NCI-H2081 treated with DMSO at 0.1 percent for 48 hours (cell line): ENCODE measurements around the gene NME4.
A peak's percentile ranks its signal among the peaks of the same experiment; 100 is the strongest.

Experiments used
- DNase-seq: peaks from one replicate; lab custom pipeline; 2025; lab: John Stamatoyannopoulos, UW

NME4 gene

GRCh38 chr16:363766-364490 is 33.1 kb upstream of the NME4 start:
- DNase-seq, result no peak

DNA sequence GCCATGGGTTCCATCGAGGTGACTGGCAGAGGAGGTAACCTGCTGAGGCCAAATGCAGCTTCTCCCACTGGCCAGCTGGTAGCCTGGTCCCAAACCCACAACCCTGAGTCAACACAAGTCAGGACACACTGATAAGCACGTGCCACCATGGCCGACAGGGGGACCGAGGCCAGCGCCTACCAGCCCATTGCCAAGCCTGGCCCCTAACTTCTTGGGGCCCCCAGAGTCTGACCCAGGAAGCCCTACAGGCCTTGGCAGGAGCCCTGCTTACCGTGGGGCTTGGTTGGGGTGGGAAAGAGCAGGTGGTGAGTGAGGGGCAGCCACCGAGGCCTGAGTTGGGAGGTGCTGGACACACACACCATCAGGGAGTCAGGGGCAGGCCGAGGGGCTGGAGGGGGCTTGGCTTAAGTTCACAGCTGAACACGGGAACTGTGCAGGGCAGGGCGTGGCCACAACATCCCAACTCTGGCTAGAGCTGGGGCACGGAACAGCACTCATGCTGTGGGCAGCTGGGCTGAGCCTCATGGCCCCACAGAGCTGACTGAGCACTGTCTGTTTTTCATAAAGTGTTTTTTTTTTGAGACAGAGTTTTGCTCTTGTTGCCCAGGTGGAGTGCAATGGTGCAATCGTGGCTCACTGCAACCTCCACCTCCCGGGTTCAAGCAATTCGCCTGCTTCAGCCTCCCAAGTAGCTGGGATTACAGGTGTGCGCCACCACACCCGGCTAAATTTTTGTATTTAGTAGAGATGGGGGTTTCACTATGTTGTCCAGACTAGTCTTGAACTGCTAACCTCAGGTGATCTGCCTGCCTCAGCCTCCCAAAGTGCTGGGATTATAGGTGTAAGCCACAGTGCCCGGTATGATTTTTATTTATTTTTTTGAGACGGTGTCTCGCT is 32.2 kb upstream of the NME4 start:
- no peak for DNase-seq

DNA sequence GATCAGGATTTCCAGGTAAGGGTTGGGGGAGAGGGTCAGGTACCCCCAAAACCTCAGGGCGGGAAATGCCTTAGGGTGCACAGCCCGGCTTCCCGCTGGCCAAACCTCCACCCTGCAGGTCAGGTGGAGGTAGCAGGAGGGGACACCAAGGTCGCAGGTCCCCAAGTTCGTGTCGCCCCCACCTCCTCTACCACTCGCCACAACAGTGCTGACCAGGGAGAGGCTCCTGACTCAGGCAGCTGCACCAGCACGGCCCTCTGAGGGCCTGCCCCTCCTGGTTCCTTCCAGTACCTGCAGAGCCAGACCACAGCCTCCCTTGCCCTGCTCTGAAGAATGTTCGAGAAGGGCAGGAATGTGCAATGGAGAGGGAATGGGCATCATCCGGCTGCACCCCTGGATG is 30.5 kb upstream of the NME4 start:
- no peak for DNase-seq

DNA sequence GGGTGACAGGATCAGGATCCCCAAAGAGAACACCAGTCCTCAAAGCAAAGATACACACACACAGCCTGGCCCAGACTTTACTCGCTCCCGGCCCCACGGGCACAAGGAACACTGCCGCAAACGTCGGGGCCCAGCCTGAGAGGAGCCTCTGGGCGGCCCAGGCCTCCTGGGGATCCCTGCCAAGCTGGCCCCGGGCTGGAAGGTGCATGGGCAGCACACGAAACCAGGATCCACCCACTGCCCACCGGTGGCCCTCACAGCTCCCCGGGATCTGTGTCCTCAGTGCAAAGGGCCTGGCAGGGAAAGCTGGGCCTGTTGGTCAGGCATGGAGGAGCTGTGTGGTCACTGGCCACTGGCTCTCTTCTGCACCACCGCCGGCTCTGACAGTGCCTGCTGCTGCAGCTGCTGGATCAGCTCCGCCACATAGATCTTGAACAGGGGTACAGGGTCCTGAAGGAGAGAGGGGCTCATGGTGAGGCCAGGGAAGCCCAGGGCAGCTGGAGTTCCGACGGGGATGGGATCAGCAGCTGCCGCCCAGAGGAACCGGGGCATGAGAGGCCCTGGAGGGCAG is 29.6 kb upstream of the NME4 start:
- DNase-seq, result no peak

DNA sequence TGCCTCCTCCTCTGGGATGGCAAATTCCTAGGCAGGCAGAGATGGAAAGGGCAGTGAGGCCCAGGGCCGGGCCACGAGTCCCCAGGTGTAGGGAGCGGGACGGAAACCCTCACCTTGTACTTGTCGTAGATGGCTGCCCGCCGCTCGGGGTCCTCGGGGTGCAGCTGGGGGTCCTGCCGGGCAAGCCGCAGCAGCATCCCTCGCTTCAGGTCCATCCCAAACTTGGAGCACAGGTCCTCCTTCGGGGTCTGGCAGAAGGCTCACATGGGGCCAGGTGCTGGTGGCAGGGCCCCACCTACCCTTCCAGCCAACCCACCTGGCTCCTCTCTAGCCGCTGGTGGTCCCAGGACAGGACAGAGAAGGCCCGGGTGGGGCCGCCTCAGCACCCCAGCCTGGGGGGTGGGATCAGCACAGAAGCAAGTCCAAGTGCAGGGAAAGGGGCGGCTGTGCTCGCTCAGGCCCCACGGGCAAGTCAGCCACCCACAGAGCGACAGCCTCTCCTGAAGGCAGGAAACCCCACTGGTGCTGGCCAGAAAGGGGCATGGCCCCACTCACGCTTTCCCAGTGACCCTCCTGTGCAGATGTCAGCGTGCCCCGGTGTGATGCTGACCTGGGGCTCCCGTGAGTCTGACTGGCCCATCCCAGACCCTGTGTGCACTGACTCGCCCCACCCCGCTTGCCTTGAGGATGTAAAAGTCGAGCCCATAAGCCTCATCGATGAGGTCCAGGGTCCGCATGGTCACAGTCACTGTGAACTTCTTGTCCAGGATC is 28.4 kb upstream of the NME4 start:
- no peak for DNase-seq

- no peak for DNase-seq
Measured at GRCh38 chr16:369275-369865, 27.6 kb upstream of the NME4 start.

DNA sequence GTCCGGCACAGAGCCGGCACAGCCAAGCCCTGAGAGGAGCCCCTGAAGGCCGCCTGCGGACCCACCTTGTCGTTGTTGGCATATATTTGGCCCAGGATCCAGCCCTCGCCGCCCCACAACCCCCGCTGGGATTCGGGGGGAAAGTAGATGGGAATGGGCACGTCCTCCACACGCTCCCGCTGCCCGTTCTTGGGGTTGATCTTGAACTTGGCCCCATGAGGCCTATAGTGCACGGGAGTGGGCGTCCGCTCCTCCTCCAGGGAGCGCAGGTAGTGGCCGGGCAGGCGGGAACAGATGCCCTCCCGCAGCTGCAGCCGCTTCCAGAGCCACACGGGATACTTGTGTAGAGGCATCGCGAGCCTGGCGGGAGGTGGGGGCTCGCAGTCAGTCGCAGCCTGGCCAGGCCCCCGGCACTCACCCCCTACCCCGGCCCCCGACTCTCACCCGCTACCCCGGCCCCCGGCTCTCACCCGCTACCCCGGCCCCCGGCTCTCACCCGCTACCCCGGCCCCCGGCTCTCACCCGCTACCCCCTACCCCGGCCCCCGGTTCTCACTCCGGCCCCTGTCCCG is 27.0 kb upstream of the NME4 start:
- no peak for DNase-seq

DNA sequence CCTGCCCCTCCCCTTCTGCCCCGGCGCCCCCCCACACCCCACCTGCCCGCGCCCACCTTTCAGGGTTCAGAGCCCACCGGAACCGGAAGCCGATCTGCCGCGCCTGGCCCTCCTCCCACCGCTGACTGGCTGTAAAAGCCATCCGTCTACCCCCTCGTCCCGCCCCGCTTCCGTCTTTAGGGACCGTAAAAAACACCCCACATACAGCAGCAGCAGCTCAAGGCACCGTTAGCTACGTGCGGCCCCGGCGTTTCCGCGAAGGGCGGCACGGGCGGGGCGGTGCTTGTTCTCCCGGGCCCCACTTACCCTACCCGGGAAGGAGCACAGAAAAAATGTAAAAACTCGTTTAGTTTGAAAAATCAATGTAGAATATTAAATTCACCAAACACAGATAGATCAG is 26.6 kb upstream of the NME4 start, which contains the start of gene MRPL28:
MRPL28 (minus strand) TSS at position 96 of the 400 bp plus-strand sequence. CDS start 320 bp downstream, outside the sequence.
- peak; percentile 54 for DNase-seq

DNA sequence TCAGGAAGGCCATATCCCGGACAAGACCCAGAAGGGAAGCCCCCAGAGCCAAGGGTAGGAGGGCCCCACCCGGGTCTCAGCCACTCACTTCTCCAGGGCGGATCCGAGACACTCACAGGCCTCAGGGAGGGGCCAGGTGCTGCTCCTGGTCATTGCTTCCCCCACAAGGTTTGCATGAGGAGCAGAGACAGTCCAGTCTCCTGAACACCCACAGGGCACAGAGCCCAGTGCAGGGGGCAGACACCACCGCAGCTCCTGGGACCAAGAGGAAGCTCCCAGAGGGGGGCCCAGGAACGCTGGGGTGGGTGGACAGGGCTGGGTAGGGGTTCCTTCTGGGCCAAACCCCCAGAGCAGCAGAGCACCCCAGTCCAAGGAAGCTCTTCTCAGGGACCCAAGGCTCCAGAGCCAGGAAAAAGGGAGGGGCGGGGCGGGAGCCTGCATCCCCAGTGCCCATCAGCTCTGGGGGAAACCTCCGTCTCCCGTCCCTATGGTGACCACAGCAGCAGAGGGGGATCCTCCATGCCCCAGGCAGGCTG is 26.0 kb upstream of the NME4 start:
- DNase-seq, result no peak

DNA sequence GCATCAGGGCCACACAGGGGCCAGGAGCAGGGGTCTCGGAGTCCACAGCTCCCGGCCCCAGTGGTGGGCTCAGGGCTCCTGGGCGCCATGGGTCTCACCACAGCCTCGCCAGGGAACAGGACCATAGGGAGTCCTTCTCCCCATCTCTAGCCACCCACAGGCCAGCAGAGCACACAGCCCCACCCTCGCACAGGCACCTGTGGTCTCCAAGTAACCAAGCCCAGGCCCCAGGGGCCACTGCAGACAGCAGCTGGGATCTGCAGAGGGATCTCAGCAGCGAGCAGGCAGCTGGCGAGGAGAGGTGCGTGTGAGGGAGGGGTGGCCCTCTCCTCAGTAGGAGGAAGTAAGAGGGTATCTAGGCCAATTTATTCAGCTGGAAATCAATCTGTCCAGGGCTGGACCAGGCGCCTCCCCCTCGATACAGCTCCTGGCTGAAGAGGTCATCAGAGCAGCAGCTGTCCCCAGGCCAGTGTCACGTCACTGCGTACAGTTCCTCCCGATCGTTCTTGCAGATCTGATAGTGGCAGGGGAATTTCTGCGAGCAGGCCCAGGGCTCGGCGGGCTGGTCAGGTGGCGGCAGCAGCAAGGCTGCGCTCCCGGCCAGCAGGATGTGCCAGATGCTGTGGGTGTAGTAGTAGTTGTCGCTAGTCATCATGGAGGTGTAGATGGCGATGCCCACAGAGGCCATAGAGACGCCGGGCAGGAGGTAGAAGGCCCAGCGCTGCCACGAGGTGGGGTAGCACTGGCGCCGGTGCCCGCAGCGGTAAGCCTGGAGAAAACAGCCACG is 25.3 kb upstream of the NME4 start:
- DNase-seq, result no peak

DNA sequence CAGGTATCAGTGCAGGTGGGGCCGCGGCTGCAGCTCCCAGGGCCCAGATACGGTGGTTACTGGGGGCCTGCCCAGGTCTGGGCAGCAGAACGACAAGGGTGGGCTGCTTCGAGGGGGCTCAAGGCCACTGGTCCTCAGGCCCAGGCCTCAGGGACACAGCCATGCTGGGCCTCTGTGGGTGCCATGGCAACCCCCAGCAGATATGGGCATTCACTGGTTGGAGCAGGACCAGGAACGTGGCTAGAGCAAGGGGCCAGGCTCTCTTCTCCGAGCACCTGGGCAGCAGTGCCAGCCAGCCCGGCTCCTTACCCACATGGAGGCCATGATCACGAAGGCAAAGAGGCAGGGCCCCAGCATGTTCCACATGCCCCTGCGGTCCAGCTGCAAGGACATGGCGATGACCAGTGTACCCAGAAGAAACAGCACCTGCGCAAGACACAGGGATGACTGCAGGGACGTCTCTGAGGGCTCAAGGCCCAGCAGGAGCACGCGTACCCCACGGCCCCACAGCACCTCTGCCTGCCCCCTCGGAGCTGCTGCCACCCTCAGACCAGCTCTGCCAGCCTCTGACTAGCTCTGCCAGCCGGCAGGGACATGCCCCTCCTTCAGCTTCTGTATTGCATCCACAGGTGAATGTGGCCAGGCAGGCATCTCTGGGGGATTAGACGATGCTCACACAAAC is 24.6 kb upstream of the NME4 start:
- DNase-seq, result no peak

DNA sequence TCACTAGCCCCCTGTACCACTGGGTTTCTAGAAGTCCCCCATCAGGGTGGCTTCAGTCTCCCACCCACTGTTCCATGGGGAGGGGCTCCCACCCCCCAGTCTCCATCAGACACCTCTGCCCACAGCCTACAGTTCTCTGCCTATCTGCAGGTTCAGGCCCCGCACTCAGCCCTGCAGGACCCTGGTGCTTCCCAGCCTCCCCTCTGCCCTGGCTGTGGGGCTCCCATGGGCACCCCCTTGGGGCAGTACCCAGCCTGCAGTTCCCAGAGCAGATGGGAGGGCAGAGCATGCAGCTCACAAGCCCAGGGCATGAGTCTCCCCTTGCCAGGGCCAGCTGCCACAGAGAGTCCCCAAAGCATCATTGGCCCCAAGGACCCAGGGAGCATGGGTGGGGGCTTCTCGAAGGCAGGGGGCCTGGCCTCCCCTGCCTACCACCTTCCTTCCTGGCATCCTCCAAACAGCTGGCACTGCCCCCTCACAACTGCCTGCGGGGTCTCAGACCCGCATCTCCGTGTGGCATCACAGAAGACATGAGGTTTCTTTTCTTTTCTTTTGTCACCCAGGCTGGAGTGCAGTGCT is 23.9 kb upstream of the NME4 start:
- no peak for DNase-seq

- no peak for DNase-seq
Measured at GRCh38 chr16:373848-374615, 23.0 kb upstream of the NME4 start.

- no peak for DNase-seq
Measured at GRCh38 chr16:374616-374926, 22.4 kb upstream of the NME4 start.

GRCh38 chr16:375212-375611 is 21.8 kb upstream of the NME4 start:
- no peak for DNase-seq

GRCh38 chr16:375927-376816 is 20.8 kb upstream of the NME4 start:
- no peak for DNase-seq

- DNase-seq, result no peak
Measured at GRCh38 chr16:376817-377418, 20.1 kb upstream of the NME4 start.
